WI38 (cell line): ENCODE measurements around the gene CMC2.
A peak's percentile ranks its signal among the peaks of the same experiment; 100 is the strongest.

Source experiments
- H3K4me3 ChIP-seq: 2 replicates; pipeline ENCODE4 v1.5.1; 2011; ENCODE audit warnings: low read depth, mild to moderate bottlenecking, control low read depth, low read length
- TF ChIP-seq, protein P1 (sequence below): IDR thresholded peaks from 2 replicates; pipeline ENCODE4 v1.5.1; 2012; ENCODE audit warnings: low read depth, mild to moderate bottlenecking, control low read depth, low read length

The CMC2 gene

GRCh38 chr16:80940069-80940856, 66.4 kb downstream of the CMC2 start:
- H3K4me3 ChIP-seq: no peak overlapping the region
- TF ChIP-seq, protein P1, sequence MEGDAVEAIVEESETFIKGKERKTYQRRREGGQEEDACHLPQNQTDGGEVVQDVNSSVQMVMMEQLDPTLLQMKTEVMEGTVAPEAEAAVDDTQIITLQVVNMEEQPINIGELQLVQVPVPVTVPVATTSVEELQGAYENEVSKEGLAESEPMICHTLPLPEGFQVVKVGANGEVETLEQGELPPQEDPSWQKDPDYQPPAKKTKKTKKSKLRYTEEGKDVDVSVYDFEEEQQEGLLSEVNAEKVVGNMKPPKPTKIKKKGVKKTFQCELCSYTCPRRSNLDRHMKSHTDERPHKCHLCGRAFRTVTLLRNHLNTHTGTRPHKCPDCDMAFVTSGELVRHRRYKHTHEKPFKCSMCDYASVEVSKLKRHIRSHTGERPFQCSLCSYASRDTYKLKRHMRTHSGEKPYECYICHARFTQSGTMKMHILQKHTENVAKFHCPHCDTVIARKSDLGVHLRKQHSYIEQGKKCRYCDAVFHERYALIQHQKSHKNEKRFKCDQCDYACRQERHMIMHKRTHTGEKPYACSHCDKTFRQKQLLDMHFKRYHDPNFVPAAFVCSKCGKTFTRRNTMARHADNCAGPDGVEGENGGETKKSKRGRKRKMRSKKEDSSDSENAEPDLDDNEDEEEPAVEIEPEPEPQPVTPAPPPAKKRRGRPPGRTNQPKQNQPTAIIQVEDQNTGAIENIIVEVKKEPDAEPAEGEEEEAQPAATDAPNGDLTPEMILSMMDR: no peak

- TF ChIP-seq, protein P1: no peak
- no peak overlapping the region for H3K4me3 ChIP-seq
These were observed 67.8 kb downstream of the CMC2 start for GRCh38 chr16:80938879-80939260.

DNA sequence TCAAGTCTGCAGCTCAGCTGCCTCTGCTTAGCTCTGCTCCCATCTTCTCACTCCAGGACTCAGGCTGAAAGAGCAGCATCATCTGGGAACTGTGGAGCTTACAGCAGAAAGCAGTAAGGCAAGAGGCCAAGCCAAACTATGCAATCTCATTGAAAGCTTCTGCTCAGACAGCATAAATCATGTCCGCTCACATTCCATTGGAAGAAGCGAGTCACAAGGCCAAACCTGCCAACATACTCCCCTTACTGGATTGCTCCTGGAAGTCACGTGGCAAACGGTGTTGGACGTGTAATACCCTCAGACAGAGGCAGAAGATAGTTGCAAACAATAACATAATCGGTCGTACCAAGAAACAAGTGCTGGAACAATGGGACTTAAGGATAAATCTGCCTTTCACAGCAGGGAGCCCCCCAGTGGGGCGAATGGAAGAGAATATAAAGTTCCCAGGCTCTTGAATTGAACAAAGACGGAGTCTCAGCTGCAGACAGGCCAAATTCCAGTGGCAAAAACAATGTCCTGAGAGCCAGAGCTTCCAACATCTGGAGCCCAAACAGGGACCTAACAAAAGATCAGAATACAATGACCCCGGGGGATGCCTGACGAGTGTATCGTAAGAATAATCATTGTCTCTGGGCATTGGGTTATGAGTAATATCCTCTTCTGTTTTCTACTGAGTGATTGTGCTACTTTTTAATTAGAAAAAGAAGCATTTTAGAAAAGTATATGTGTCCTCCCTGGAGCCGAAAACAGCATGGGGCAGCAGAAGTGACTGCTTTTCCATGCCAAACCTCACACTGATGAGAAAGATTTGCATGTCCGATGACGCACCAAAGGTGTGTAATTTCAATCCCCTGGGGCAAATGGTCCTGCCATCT, 68.4 kb downstream of the CMC2 start:
- no peak overlapping the region for H3K4me3 ChIP-seq
- TF ChIP-seq, protein P1: no peak

DNA sequence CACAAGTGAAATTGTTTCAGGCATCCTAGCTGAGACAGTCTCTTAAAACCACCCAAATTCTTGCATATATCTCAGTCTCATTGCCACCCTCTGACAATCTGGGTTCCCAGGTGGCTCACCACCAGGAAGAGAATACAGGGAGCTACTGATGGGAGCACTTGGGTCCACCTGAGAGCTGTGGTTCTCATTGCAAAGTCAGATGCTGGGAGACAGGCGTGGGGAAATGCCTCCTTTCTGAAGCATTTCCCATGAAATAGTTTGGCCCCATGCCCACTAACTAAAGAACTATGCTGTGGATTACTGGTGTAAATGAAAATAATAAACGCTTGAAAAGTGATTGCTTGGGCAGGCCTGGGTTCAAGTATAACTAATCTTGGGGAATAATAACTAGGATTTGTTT, 70.3 kb downstream of the CMC2 start:
- TF ChIP-seq, protein P1: no peak
- no peak overlapping the region for H3K4me3 ChIP-seq

DNA sequence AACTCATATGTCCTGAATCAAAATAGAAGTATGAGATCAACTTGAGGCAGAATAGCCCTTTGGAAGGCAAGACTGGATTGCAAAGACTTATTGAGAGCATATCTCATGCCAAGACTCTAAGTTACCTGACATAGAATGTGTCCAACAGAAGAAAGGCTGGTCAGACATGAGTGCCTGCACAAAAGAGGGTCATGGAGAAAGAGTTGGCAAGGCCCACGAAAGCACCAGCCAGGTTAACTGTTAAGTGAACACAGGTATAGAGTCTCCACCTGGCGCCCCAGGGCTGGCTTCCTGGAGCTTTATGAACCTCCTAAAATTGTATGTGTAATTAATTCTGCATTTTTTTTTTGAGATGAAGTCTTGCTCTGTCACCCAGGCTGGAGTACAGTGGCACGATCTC, 71.0 kb downstream of the CMC2 start:
- H3K4me3 ChIP-seq: no peak overlapping the region
- TF ChIP-seq, protein P1: no peak

DNA sequence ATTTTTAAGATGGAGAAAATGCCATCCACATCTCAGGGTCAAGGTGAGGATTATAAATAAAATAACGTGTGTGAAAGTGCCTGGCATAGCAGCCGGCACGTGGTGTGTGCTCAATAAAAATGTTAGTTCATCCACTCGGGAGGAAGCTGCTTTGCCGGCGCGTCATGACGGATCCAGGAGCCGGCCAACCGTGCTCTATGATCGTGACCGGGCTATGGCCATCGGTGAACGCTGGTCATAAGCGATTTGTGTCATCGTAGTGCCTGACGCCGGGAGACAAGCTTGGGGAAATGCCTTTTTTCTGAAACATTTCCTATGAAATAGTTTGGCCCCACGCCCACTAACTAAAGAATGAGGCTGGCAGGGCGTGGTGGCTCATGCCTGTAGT, 74.0 kb downstream of the CMC2 start:
- peak overlapping the region; percentile 55 for H3K4me3 ChIP-seq
- TF ChIP-seq, protein P1: no peak
